HFF-Myc (cell line): ENCODE results near the gene PPP1R2.

ENCODE experiments used
- DNase-seq: peaks from one replicate; pipeline ENCODE4 v3.0.0-alpha.2; 2011; ENCODE audit warnings: low read depth; ENCODE audit errors: extremely low read depth
- H3K4me3 ChIP-seq: replicated peaks from 2 replicates; pipeline ENCODE4 v1.5.1; 2011; ENCODE audit warnings: low read depth, mild to moderate bottlenecking, control low read depth, low read length
- CTCF ChIP-seq: IDR thresholded peaks from 2 replicates; pipeline ENCODE4 v1.5.1; 2012; ENCODE audit warnings: mild to moderate bottlenecking, low read depth, low read length, control low read depth; ENCODE audit errors: missing control alignments

PPP1R2 gene

GRCh38 chr3:195540511-195540910 is 2.6 kb downstream of the PPP1R2 start:
- no peak overlapping the region for H3K4me3 ChIP-seq
- no peak for TF ChIP-seq CTCF
- DNase-seq, result no peak

GRCh38 chr3:195540027-195540426 is 3.1 kb downstream of the PPP1R2 start:
- no peak for DNase-seq
- H3K4me3 ChIP-seq, result no peak overlapping the region
- TF ChIP-seq CTCF, result no peak

- H3K4me3 ChIP-seq, result no peak overlapping the region
- DNase-seq, result no peak
- TF ChIP-seq CTCF, result no peak
Measured at GRCh38 chr3:195539479-195539878, 3.6 kb downstream of the PPP1R2 start.

- DNase-seq, result no peak
- H3K4me3 ChIP-seq, result no peak overlapping the region
- TF ChIP-seq CTCF, result no peak
Measured at GRCh38 chr3:195537995-195538394, 5.1 kb downstream of the PPP1R2 start.

GRCh38 chr3:195535293-195535692 is 7.8 kb downstream of the PPP1R2 start:
- no peak for TF ChIP-seq CTCF
- no peak overlapping the region for H3K4me3 ChIP-seq

GRCh38 chr3:195532834-195533233 is 10.3 kb downstream of the PPP1R2 start:
- H3K4me3 ChIP-seq, result no peak overlapping the region
- DNase-seq, result no peak
- no peak for TF ChIP-seq CTCF

More at GRCh38 chr3:195535293-195535692, 7.8 kb downstream of the PPP1R2 start:
- DNase-seq, result no peak

- no peak for TF ChIP-seq CTCF
- no peak for DNase-seq
- no peak overlapping the region for H3K4me3 ChIP-seq
Measured at GRCh38 chr3:195532345-195532744, 10.8 kb downstream of the PPP1R2 start.
